ENCODE data around the gene EVI5.

Gene EVI5

GRCh38 chr1:92695104-92695503 is 89.8 kb downstream of the EVI5 start:
- POLR2A ChIA-PET: no interaction called here
- CTCF ChIA-PET: no interaction called here
- DNase-seq (ENCODE audit: extremely low spot score): no peak
- no peak for TF ChIP-seq NFRKB (IDR thresholded peaks at IDR 0.05)
- TF ChIP-seq CTBP1 (IDR thresholded peaks at IDR 0.05; ENCODE audit: borderline replicate concordance): no peak

GRCh38 chr1:92691925-92692324 is 93.0 kb downstream of the EVI5 start:
- POLR2A ChIA-PET: no interaction called here
- no peak for TF ChIP-seq FOXM1 (IDR thresholded peaks at IDR 0.05; ENCODE audit: borderline replicate concordance)
- TF ChIP-seq FOXA1 (IDR thresholded peaks at IDR 0.05): no peak
- no peak for TF ChIP-seq CTBP1 (IDR thresholded peaks at IDR 0.05; ENCODE audit: borderline replicate concordance)
- TF ChIP-seq HDGF (IDR thresholded peaks at IDR 0.05; ENCODE audit: borderline replicate concordance): no peak
- TF ChIP-seq ARNT (IDR thresholded peaks at IDR 0.05): no peak
- no peak for TF ChIP-seq ELF4 (IDR thresholded peaks at IDR 0.05)
- TF ChIP-seq BHLHE40 (IDR thresholded peaks at IDR 0.05; ENCODE audit: borderline replicate concordance): no peak
- no peak for TF ChIP-seq LEF1 (IDR thresholded peaks at IDR 0.05; ENCODE audit: borderline replicate concordance)
- no peak for TF ChIP-seq TARDBP (IDR thresholded peaks at IDR 0.05)
- TF ChIP-seq PKNOX1 (IDR thresholded peaks at IDR 0.05): no peak
- TF ChIP-seq L3MBTL2 (conservative IDR thresholded peaks at IDR 0.05): no peak
- no peak for TF ChIP-seq ZNF384 (IDR thresholded peaks at IDR 0.05)
- no peak for TF ChIP-seq NFRKB (IDR thresholded peaks at IDR 0.05)
- no peak for TF ChIP-seq FOXK2 (IDR thresholded peaks at IDR 0.05)
- DNase-seq (ENCODE audit: extremely low spot score): no peak
- CTCF ChIA-PET: no interaction called here

- DNase-seq (ENCODE audit: extremely low spot score): no peak
- ChIA-PET POLR2A (no interaction called here), CTCF (no interaction called here)
- no peak for TF ChIP-seq FOXA1 (IDR thresholded peaks at IDR 0.05)
- no peak for TF ChIP-seq LEF1 (IDR thresholded peaks at IDR 0.05; ENCODE audit: borderline replicate concordance)
- TF ChIP-seq L3MBTL2 (conservative IDR thresholded peaks at IDR 0.05): no peak
- no peak for TF ChIP-seq ZNF384 (IDR thresholded peaks at IDR 0.05)
- no peak for TF ChIP-seq TARDBP (IDR thresholded peaks at IDR 0.05)
- TF ChIP-seq CTBP1 (IDR thresholded peaks at IDR 0.05; ENCODE audit: borderline replicate concordance): no peak
- TF ChIP-seq ARNT (IDR thresholded peaks at IDR 0.05): no peak
- TF ChIP-seq HDGF (IDR thresholded peaks at IDR 0.05; ENCODE audit: borderline replicate concordance): no peak
Measured at GRCh38 chr1:92690212-92690906, 94.5 kb downstream of the EVI5 start.

GRCh38 chr1:92679980-92680379 is 104.9 kb downstream of the EVI5 start:
- ChIA-PET POLR2A (no interaction called here), CTCF (interaction anchor here (0.6 kb wide), 1 partner anchor 56 kb away, joined by 3 read pairs; no protein-coding TSS in a partner anchor)
- no peak for DNase-seq (ENCODE audit: extremely low spot score)
- TF ChIP-seq ZNF384 (IDR thresholded peaks at IDR 0.05) (no peak), L3MBTL2 (conservative IDR thresholded peaks at IDR 0.05) (no peak), TARDBP (IDR thresholded peaks at IDR 0.05) (no peak), ELF4 (IDR thresholded peaks at IDR 0.05) (no peak), LEF1 (IDR thresholded peaks at IDR 0.05; ENCODE audit: borderline replicate concordance) (no peak), FOXK2 (IDR thresholded peaks at IDR 0.05) (no peak), SUZ12 (IDR thresholded peaks at IDR 0.05) (no peak), PKNOX1 (IDR thresholded peaks at IDR 0.05) (no peak), FOXM1 (IDR thresholded peaks at IDR 0.05; ENCODE audit: borderline replicate concordance) (no peak), CTBP1 (IDR thresholded peaks at IDR 0.05; ENCODE audit: borderline replicate concordance) (no peak), FOXA1 (IDR thresholded peaks at IDR 0.05) (no peak), HDGF (IDR thresholded peaks at IDR 0.05; ENCODE audit: borderline replicate concordance) (no peak), NFRKB (IDR thresholded peaks at IDR 0.05) (no peak), BHLHE40 (IDR thresholded peaks at IDR 0.05; ENCODE audit: borderline replicate concordance) (no peak), ARNT (IDR thresholded peaks at IDR 0.05) (no peak), SP1 (IDR thresholded peaks at IDR 0.05) (no peak)

- TF ChIP-seq TARDBP (IDR thresholded peaks at IDR 0.05) (no peak), FOXM1 (IDR thresholded peaks at IDR 0.05; ENCODE audit: borderline replicate concordance) (no peak), ARNT (IDR thresholded peaks at IDR 0.05) (no peak), HDGF (IDR thresholded peaks at IDR 0.05; ENCODE audit: borderline replicate concordance) (no peak), L3MBTL2 (conservative IDR thresholded peaks at IDR 0.05) (no peak), BHLHE40 (IDR thresholded peaks at IDR 0.05; ENCODE audit: borderline replicate concordance) (no peak), SUZ12 (IDR thresholded peaks at IDR 0.05) (no peak), ELF4 (IDR thresholded peaks at IDR 0.05) (no peak), NFRKB (IDR thresholded peaks at IDR 0.05) (no peak), PKNOX1 (IDR thresholded peaks at IDR 0.05) (no peak), FOXA1 (IDR thresholded peaks at IDR 0.05) (no peak), CTBP1 (IDR thresholded peaks at IDR 0.05; ENCODE audit: borderline replicate concordance) (no peak), LEF1 (IDR thresholded peaks at IDR 0.05; ENCODE audit: borderline replicate concordance) (no peak), FOXK2 (IDR thresholded peaks at IDR 0.05) (no peak)
- CTCF ChIA-PET: interaction anchor here (0.6 kb wide), 1 partner anchor 150 kb away, joined by 3 read pairs; no protein-coding TSS in a partner anchor
- POLR2A ChIA-PET: no interaction called here
- no peak for DNase-seq (ENCODE audit: extremely low spot score)
Measured at GRCh38 chr1:92663775-92664174, 121.1 kb downstream of the EVI5 start.

GRCh38 chr1:92662048-92662447 is 122.9 kb downstream of the EVI5 start:
- ChIA-PET CTCF (no interaction called here), POLR2A (no interaction called here)
- TF ChIP-seq ZNF384 (IDR thresholded peaks at IDR 0.05): no peak
- DNase-seq (ENCODE audit: extremely low spot score): no peak

Measured in HEK293T (cell line).